Measurements from ENCODE around the gene FNDC1.

The FNDC1 gene

DNA sequence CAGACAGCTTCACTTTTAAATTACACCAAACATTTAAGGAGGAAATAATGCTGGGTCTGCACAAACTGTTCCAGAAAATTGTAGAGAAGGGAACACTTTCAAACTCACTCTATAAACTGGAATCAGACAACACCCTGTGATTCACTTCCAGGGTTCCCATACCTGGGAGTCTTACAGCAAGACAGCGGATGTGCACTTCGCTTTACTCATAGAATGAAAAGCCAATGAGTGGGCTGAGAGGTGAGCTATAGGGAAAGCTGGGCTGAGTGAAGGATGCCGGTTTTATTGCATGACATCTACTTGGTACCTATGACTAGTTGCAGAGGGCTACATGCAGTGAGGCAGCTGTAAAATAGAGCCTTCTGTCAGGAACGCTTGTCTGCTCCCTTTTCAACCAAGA is 152.1 kb downstream of the FNDC1 start:
- Histone ChIP-seq H3K27ac (ENCODE audit: low read depth, low read length) (no peak overlapping the region), H3K79me2 (ENCODE audit: control insufficient read depth, low read length) (no peaks in the 10 kb centered on the region), H3K36me3 (ENCODE audit: control insufficient read depth, low read length) (no peaks in the 10 kb centered on the region), H3K4me2 (ENCODE audit: low read length) (no peak overlapping the region), H4K20me1 (ENCODE audit: control insufficient read depth, insufficient read depth, low read depth, low read length) (no peaks in the 10 kb centered on the region), H3K4me3 (ENCODE audit: low read length) (no peak overlapping the region), H3F3A (ENCODE audit: control insufficient read depth, insufficient read depth) (no peaks in the 10 kb centered on the region), H3K9me2 (replicated peaks; ENCODE audit: control insufficient read depth, low read length) (no peaks in the 10 kb centered on the region), H3K27me3 (ENCODE audit: control insufficient read depth, low read length) (peaks cover 22% of the 10 kb centered on the region), H3K9me3 (ENCODE audit: control insufficient read depth, insufficient read depth, low read length) (no peaks in the 10 kb centered on the region), H3K4me1 (ENCODE audit: control insufficient read depth, low read length) (no peaks in the 10 kb centered on the region)
- no peak for TF ChIP-seq EZH2phosphoT487 (IDR thresholded peaks at IDR 0.05; ENCODE audit: borderline replicate concordance, low read length)
- TF ChIP-seq, protein P1, sequence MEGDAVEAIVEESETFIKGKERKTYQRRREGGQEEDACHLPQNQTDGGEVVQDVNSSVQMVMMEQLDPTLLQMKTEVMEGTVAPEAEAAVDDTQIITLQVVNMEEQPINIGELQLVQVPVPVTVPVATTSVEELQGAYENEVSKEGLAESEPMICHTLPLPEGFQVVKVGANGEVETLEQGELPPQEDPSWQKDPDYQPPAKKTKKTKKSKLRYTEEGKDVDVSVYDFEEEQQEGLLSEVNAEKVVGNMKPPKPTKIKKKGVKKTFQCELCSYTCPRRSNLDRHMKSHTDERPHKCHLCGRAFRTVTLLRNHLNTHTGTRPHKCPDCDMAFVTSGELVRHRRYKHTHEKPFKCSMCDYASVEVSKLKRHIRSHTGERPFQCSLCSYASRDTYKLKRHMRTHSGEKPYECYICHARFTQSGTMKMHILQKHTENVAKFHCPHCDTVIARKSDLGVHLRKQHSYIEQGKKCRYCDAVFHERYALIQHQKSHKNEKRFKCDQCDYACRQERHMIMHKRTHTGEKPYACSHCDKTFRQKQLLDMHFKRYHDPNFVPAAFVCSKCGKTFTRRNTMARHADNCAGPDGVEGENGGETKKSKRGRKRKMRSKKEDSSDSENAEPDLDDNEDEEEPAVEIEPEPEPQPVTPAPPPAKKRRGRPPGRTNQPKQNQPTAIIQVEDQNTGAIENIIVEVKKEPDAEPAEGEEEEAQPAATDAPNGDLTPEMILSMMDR (IDR thresholded peaks at IDR 0.05; ENCODE audit: low read depth, low read length, poor library complexity, severe bottlenecking): no peak
